Neuronal stem cell (in vitro differentiated cells): ENCODE results near the gene ADAD1.

Source experiments
- DNase-seq: peaks from one replicate; pipeline ENCODE4 v3.0.0-alpha.2; 2013; ENCODE audit warnings: low spot score
- H2AFZ ChIP-seq: one replicate; pipeline ENCODE4 v1.6.1; 2013; ENCODE audit warnings: mild to moderate bottlenecking, low read length, inconsistent platforms
- H2AK5ac ChIP-seq: 2 replicates; pipeline ENCODE4 v1.6.1; 2013; ENCODE audit warnings: low read depth, mild to moderate bottlenecking, inconsistent platforms, low read length, moderate library complexity, mixed read lengths
- H2BK120ac ChIP-seq: 2 replicates; pipeline ENCODE4 v1.6.1; 2013; ENCODE audit warnings: low read depth, mild to moderate bottlenecking, inconsistent platforms, low read length, moderate library complexity, mixed read lengths
- H2BK12ac ChIP-seq: one replicate; pipeline ENCODE4 v1.6.1; 2013; ENCODE audit warnings: low read length, inconsistent platforms
- H2BK15ac ChIP-seq: 2 replicates; pipeline ENCODE4 v1.6.1; 2013; ENCODE audit warnings: mild to moderate bottlenecking, low read length, inconsistent platforms, mixed read lengths
- H2BK5ac ChIP-seq: one replicate; pipeline ENCODE4 v1.6.1; 2013; ENCODE audit warnings: inconsistent platforms, mild to moderate bottlenecking, low read length, moderate library complexity
- H3K14ac ChIP-seq: one replicate; pipeline ENCODE4 v1.6.1; 2013; ENCODE audit warnings: low read length, inconsistent platforms
- H3K18ac ChIP-seq: 2 replicates; pipeline ENCODE4 v1.6.1; 2013; ENCODE audit warnings: low read length, inconsistent platforms
- H3K23ac ChIP-seq: 2 replicates; pipeline ENCODE4 v1.6.1; 2013; ENCODE audit warnings: low read depth, mild to moderate bottlenecking, mixed read lengths, low read length, inconsistent platforms; ENCODE audit not compliant: poor library complexity
- H3K27ac ChIP-seq: replicated peaks from 3 replicates; pipeline ENCODE4 v1.5.1; 2013; ENCODE audit warnings: low read length, inconsistent platforms
- H3K27me3 ChIP-seq, 3 experiments: 2 replicates each; pipeline ENCODE4 v1.6.1; 2013; ENCODE audit warnings: low read length in 3 of 3, mild to moderate bottlenecking in 2 of 3, inconsistent platforms in 1 of 3, low read depth in 1 of 3, mixed read lengths in 1 of 3, moderate library complexity in 1 of 3; ENCODE audit not compliant: control insufficient read depth in 3 of 3, insufficient read depth in 3 of 3
- H3K36me3 ChIP-seq, 2 donors: replicated peaks in 1 of 2; 2 replicates each; pipeline ENCODE4 v1.6.1; 2013; ENCODE audit warnings: low read length in 2 of 2; ENCODE audit not compliant: control insufficient read depth in 2 of 2, insufficient read depth in 2 of 2
- H3K4ac ChIP-seq: 2 replicates; pipeline ENCODE4 v1.6.1; 2013; ENCODE audit warnings: inconsistent platforms, mild to moderate bottlenecking, low read length, moderate library complexity
- H3K4me1 ChIP-seq, 2 donors: 1 replicate in 1 of 2; 2 replicates in 1 of 2; pipeline ENCODE4 v1.6.1; 2013; ENCODE audit warnings: low read length in 2 of 2, low read depth in 1 of 2; ENCODE audit not compliant: control insufficient read depth in 2 of 2, insufficient read depth in 1 of 2
- H3K4me2 ChIP-seq: one replicate; pipeline ENCODE4 v1.6.1; 2013; ENCODE audit warnings: mild to moderate bottlenecking, low read length, inconsistent platforms; ENCODE audit not compliant: insufficient read depth, poor library complexity, severe bottlenecking
- H3K4me3 ChIP-seq, 2 donors: 2 replicates each; pipeline ENCODE4 v1.5.1; 2013; ENCODE audit warnings: low read length in 2 of 2, mild to moderate bottlenecking in 2 of 2, inconsistent platforms in 1 of 2, moderate library complexity in 1 of 2
- H3K79me1 ChIP-seq: one replicate; pipeline ENCODE4 v1.6.1; 2013; ENCODE audit warnings: low read depth, mild to moderate bottlenecking, inconsistent platforms, low read length, moderate library complexity
- H3K9ac ChIP-seq: one replicate; pipeline ENCODE4 v1.6.1; 2013; ENCODE audit warnings: mild to moderate bottlenecking, low read depth, low read length, inconsistent platforms; ENCODE audit not compliant: poor library complexity
- H3K9me3 ChIP-seq, 2 donors: replicated peaks in 1 of 2; 2 replicates each; pipeline versions ENCODE3 to v1.6.1; 2013; ENCODE audit warnings: low read length in 2 of 2, mild to moderate bottlenecking in 2 of 2, inconsistent platforms in 1 of 2, low read depth in 1 of 2, mixed read lengths in 1 of 2, moderate library complexity in 1 of 2; ENCODE audit not compliant: control insufficient read depth in 2 of 2, insufficient read depth in 1 of 2
- H4K8ac ChIP-seq: one replicate; pipeline ENCODE4 v1.6.1; 2013; ENCODE audit warnings: low read depth, mild to moderate bottlenecking, inconsistent platforms, low read length, moderate library complexity
- H4K91ac ChIP-seq: one replicate; pipeline ENCODE4 v1.6.1; 2013; ENCODE audit warnings: low read length, low read depth, mild to moderate bottlenecking, inconsistent platforms; ENCODE audit not compliant: poor library complexity
- WGBS, 2 donors: extraction: QIAGEN DNeasy Blood & Tissue Kit; methylation state at CpG; one replicate each; pipeline ENCODE4 v1.1.7; 2013; ENCODE audit warnings: missing lambda C conversion rate in 2 of 2, mixed read lengths in 1 of 2; ENCODE audit not compliant: insufficient read length in 2 of 2, insufficient replicate concordance in 1 of 2; ENCODE audit errors: extremely low coverage in 2 of 2; 5-methylcytosine and 5-hydroxymethylcytosine counted together

Gene ADAD1

GRCh38 chr4:122434285-122434684 is 55.5 kb downstream of the ADAD1 start:
- no peak overlapping the region for H2BK120ac ChIP-seq
- no peak overlapping the region for H3K4ac ChIP-seq
- H3K4me3 ChIP-seq = no peak overlapping the region
- H2BK5ac ChIP-seq = no peak overlapping the region
- no peaks in the 10 kb centered on the region for H3K9me3 ChIP-seq
- no peak overlapping the region for H2BK15ac ChIP-seq
- no peak overlapping the region for H3K14ac ChIP-seq
- WGBS, 2 donors = no CpG with 5 or more reads among the region's 3 CpGs
- no peak overlapping the region for H2BK12ac ChIP-seq
- H3K79me1 ChIP-seq = no peaks in the 10 kb centered on the region
- H2AK5ac ChIP-seq = no peak overlapping the region
- H3K27ac ChIP-seq = no peak overlapping the region
- H3K9ac ChIP-seq = no peak overlapping the region
- no peak overlapping the region for H4K8ac ChIP-seq
- H4K91ac ChIP-seq = no peak overlapping the region
- no peak overlapping the region for H2AFZ ChIP-seq
- H3K23ac ChIP-seq = no peak overlapping the region
- no peaks in the 10 kb centered on the region for H3K4me1 ChIP-seq
- H3K18ac ChIP-seq = no peak overlapping the region
- DNase-seq = no peak
- no peak overlapping the region for H3K4me2 ChIP-seq
- no peaks in the 10 kb centered on the region for H3K36me3 ChIP-seq
- H3K27me3 ChIP-seq = no peaks in the 10 kb centered on the region

- peak; percentile 29 for DNase-seq
- H3K14ac ChIP-seq = no peak overlapping the region
- H3K79me1 ChIP-seq = no peaks in the 10 kb centered on the region
Observed at GRCh38 chr4:122450847-122451246, 72.0 kb downstream of the ADAD1 start.

GRCh38 chr4:122453384-122453995 is 74.7 kb downstream of the ADAD1 start:
- H2AFZ ChIP-seq = no peak overlapping the region
- H3K4ac ChIP-seq = no peak overlapping the region
- H3K27me3 ChIP-seq = no peaks in the 10 kb centered on the region
- no peaks in the 10 kb centered on the region for H3K79me1 ChIP-seq
- H3K14ac ChIP-seq = no peak overlapping the region
- H3K4me3 ChIP-seq = no peak overlapping the region
- no peak overlapping the region for H2BK120ac ChIP-seq
- no peak overlapping the region for H2AK5ac ChIP-seq
- no peaks in the 10 kb centered on the region for H3K36me3 ChIP-seq
- H2BK12ac ChIP-seq = no peak overlapping the region
- H3K9me3 ChIP-seq = no peaks in the 10 kb centered on the region
- H3K4me1 ChIP-seq = no peaks in the 10 kb centered on the region
- no peak for DNase-seq
- H3K4me2 ChIP-seq = no peak overlapping the region
- no CpG with 5 or more reads among the region's 1 CpG for WGBS, 2 donors
- H4K91ac ChIP-seq = no peak overlapping the region
- no peak overlapping the region for H3K23ac ChIP-seq
- no peak overlapping the region for H2BK15ac ChIP-seq
- H3K18ac ChIP-seq = no peak overlapping the region
- H2BK5ac ChIP-seq = no peak overlapping the region
- no peak overlapping the region for H4K8ac ChIP-seq
- H3K9ac ChIP-seq = no peak overlapping the region
- H3K27ac ChIP-seq = no peak overlapping the region

More at GRCh38 chr4:122450847-122451246, 72.0 kb downstream of the ADAD1 start:
- no peaks in the 10 kb centered on the region for H3K4me1 ChIP-seq
- no peak overlapping the region for H3K4me3 ChIP-seq
- no peaks in the 10 kb centered on the region for H3K36me3 ChIP-seq
- H3K9ac ChIP-seq = no peak overlapping the region
- H2AFZ ChIP-seq = no peak overlapping the region
- no peak overlapping the region for H2BK5ac ChIP-seq
- H3K4ac ChIP-seq = no peak overlapping the region
- no peak overlapping the region for H3K4me2 ChIP-seq
- H3K27ac ChIP-seq = no peak overlapping the region
- no peaks in the 10 kb centered on the region for H3K9me3 ChIP-seq
- H2BK15ac ChIP-seq = no peak overlapping the region
- H2BK12ac ChIP-seq = no peak overlapping the region
- no peak overlapping the region for H2BK120ac ChIP-seq
- no peak overlapping the region for H3K23ac ChIP-seq
- no peak overlapping the region for H3K18ac ChIP-seq
- no peak overlapping the region for H4K91ac ChIP-seq
- H2AK5ac ChIP-seq = no peak overlapping the region
- H4K8ac ChIP-seq = no peak overlapping the region
- no peaks in the 10 kb centered on the region for H3K27me3 ChIP-seq

GRCh38 chr4:122456231-122457116 is 77.7 kb downstream of the ADAD1 start, which contains the start of gene IL2:
Gene IL2 (minus strand): TSS chr4:122456725. CDS start chr4:122456440, 285 bp downstream.
- Histone ChIP-seq H3K36me3 (no peaks in the 10 kb centered on the region), H3K27me3 (no peaks in the 10 kb centered on the region), H2BK120ac (no peak within 1 kb of the TSS), H3K9ac (no peak within 1 kb of the TSS), H3K27ac (no peak within 1 kb of the TSS), H3K14ac (no peak within 1 kb of the TSS), H2BK5ac (no peak within 1 kb of the TSS), H3K4ac (no peak within 1 kb of the TSS), H3K4me2 (no peak within 1 kb of the TSS), H3K9me3 (no peaks in the 10 kb centered on the region), H3K4me3 (no peak within 1 kb of the TSS), H2BK12ac (no peak within 1 kb of the TSS), H3K4me1 (no peaks in the 10 kb centered on the region), H3K23ac (no peak within 1 kb of the TSS), H3K79me1 (no peaks in the 10 kb centered on the region), H4K8ac (no peak within 1 kb of the TSS), H2AFZ (no peak within 1 kb of the TSS), H2AK5ac (no peak within 1 kb of the TSS), H3K18ac (no peak within 1 kb of the TSS), H2BK15ac (no peak within 1 kb of the TSS), H4K91ac (no peak within 1 kb of the TSS)
- WGBS, 2 donors = no CpG with 5 or more reads among the region's 2 CpGs
- no peak for DNase-seq
